HepG2 (cell line): ENCODE measurements around the gene USB1. TPM values are rescaled to one million over a fixed set of nuclear protein-coding genes. Genes with fewer than 3 reads are reported as not detected.

Source experiments
- HDAC1 ChIP-seq: sonication (generic); formaldehyde crosslinking; IDR thresholded peaks from 2 replicates; pipeline ENCODE4 v1.5.1; 2020; ENCODE audit warnings: mild to moderate bottlenecking, missing genetic modification reagents
- ISL2 ChIP-seq: sonication (generic); formaldehyde crosslinking; IDR thresholded peaks from 2 replicates; pipeline ENCODE4 v1.5.0; 2020; ENCODE audit warnings: missing genetic modification reagents
- NAIF1 ChIP-seq: sonication (generic); formaldehyde crosslinking; IDR thresholded peaks from 2 replicates; pipeline ENCODE4 v1.5.0; 2020; ENCODE audit warnings: mild to moderate bottlenecking, missing genetic modification reagents, borderline replicate concordance
- SP1 ChIP-seq, 2 experiments: fragments of 450-650 bp in 1 of 2; sonication (generic) in 1 of 2; formaldehyde crosslinking in 1 of 2; IDR thresholded peaks; 2 replicates each; pipeline versions ENCODE4 v1.4.0 to v1.6.1; 2016 to 2020; ENCODE audit warnings: missing genetic modification reagents in 1 of 2
- SRY ChIP-seq: sonication (generic); formaldehyde crosslinking; IDR thresholded peaks from 2 replicates; pipeline ENCODE4 v1.8.0; 2022; ENCODE audit warnings: mild to moderate bottlenecking, missing genetic modification reagents
- YEATS4 ChIP-seq: sonication (generic); formaldehyde crosslinking; IDR thresholded peaks from 2 replicates; pipeline ENCODE4 v1.4.0; 2020; ENCODE audit warnings: missing genetic modification reagents, borderline replicate concordance
- ZNF274 ChIP-seq: sonication (generic); formaldehyde crosslinking; IDR thresholded peaks from 2 replicates; pipeline ENCODE4 v1.5.1; 2020; ENCODE audit warnings: mild to moderate bottlenecking, missing genetic modification reagents
- ZNF33B ChIP-seq: sonication (generic); formaldehyde crosslinking; IDR thresholded peaks from 2 replicates; pipeline ENCODE4 v1.5.1; 2020; ENCODE audit warnings: mild to moderate bottlenecking, missing genetic modification reagents
- ZNF674 ChIP-seq: sonication (generic); formaldehyde crosslinking; IDR thresholded peaks from 2 replicates; pipeline ENCODE4 v1.5.0; 2020; ENCODE audit warnings: low read depth, mild to moderate bottlenecking, missing genetic modification reagents
- ZNF709 ChIP-seq: sonication (generic); formaldehyde crosslinking; IDR thresholded peaks from 2 replicates; pipeline ENCODE4 v1.5.0; 2020; ENCODE audit warnings: mild to moderate bottlenecking, missing genetic modification reagents
- ZSCAN21 ChIP-seq: sonication (generic); formaldehyde crosslinking; IDR thresholded peaks from 2 replicates; pipeline ENCODE4 v1.8.0; 2022; ENCODE audit warnings: mild to moderate bottlenecking, missing genetic modification reagents, moderate library complexity, borderline replicate concordance
- polyA plus RNA-seq, 8 experiments: library from polyadenylated mRNA; depleted of rRNA in 3 of 8; stranded (reverse) in 7 of 8; unstranded in 1 of 8; fragments of >200 nt; fragmentation: Illumina TruSeq in 4 of 8; extraction: Trizol in 4 of 8; gene quantifications; 2 replicates each; pipeline versions ENCODE4 v1.2.1 to v1.2.3, GENCODE V29; 2011 to 2016; ENCODE audit warnings: low read depth in 4 of 8, missing spikeins in 1 of 8, mixed read lengths in 1 of 8; ENCODE audit not compliant: insufficient read depth in 1 of 8
- total RNA-seq, 5 experiments: library from RNA; depleted of rRNA; stranded (reverse); fragments of >200 nt; fragmentation: Illumina TruSeq; extraction: Trizol; gene quantifications; 2 replicates each; pipeline ENCODE4 v1.2.3, GENCODE V29; 2016; ENCODE audit warnings: low read depth in 1 of 5
- TF ChIP-seq, protein P1 (sequence below): sonication (generic); formaldehyde crosslinking; IDR thresholded peaks from 2 replicates; pipeline ENCODE4 v1.5.0; 2020; ENCODE audit warnings: mild to moderate bottlenecking, missing genetic modification reagents, borderline replicate concordance
- TF ChIP-seq, protein P2 (sequence below): sonication (generic); formaldehyde crosslinking; IDR thresholded peaks from 2 replicates; pipeline ENCODE4 v1.4.0; 2020; ENCODE audit warnings: missing genetic modification reagents, borderline replicate concordance
- TF ChIP-seq, protein P3 (sequence below): sonication (generic); formaldehyde crosslinking; IDR thresholded peaks from 2 replicates; pipeline ENCODE4 v1.4.0; 2020; ENCODE audit warnings: missing genetic modification reagents
- TF ChIP-seq, protein P4 (sequence below): sonication (generic); formaldehyde crosslinking; conservative IDR thresholded peaks from 2 replicates; pipeline ENCODE4 v1.4.0; 2020; ENCODE audit warnings: missing genetic modification reagents

USB1 gene
- total and polyA plus RNA-seq, 2 of the 13 experiments (the other 11 are each of a cell fraction or from before 2014, with no cell fraction given): 16.7 to 65.4 TPM

DNA sequence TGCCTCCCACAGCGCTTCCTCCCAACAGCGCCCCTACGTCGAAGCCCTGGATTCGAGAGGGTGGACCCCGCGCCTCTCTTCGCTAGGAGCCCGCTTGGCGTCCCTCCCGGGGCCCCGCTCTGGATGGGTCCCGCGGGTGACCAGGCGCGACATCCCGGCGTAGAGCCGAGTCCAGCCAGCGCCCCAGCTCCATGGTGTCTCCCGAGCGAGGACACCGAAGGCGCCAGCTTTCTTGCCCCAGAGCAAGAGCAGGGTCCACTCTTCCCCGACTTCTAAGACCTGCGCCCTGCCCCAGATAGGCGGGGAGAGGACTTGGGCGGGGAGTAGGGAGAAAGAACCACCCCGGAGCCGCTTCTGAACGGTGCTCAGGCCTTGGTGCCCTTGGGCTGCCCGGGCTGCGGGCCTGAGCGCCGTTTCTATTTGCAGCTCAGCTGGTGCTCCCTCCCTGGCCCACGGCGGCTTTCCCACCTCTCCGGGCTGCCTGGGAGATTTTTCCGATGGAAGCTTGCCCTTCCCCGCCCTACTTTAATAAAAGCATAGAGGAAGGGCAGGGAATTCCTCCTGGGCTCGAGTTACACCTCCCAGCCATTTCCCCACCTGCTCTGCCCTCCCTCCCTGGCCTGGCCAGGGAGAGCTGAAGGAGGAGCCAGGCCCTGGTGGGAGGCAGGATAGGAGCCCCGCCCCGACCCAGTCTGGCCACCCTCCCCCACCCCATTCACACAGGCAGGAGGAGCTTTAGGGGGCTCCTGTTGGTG is 26.1 kb downstream of the USB1 start (continued):
- TF ChIP-seq, protein P1, sequence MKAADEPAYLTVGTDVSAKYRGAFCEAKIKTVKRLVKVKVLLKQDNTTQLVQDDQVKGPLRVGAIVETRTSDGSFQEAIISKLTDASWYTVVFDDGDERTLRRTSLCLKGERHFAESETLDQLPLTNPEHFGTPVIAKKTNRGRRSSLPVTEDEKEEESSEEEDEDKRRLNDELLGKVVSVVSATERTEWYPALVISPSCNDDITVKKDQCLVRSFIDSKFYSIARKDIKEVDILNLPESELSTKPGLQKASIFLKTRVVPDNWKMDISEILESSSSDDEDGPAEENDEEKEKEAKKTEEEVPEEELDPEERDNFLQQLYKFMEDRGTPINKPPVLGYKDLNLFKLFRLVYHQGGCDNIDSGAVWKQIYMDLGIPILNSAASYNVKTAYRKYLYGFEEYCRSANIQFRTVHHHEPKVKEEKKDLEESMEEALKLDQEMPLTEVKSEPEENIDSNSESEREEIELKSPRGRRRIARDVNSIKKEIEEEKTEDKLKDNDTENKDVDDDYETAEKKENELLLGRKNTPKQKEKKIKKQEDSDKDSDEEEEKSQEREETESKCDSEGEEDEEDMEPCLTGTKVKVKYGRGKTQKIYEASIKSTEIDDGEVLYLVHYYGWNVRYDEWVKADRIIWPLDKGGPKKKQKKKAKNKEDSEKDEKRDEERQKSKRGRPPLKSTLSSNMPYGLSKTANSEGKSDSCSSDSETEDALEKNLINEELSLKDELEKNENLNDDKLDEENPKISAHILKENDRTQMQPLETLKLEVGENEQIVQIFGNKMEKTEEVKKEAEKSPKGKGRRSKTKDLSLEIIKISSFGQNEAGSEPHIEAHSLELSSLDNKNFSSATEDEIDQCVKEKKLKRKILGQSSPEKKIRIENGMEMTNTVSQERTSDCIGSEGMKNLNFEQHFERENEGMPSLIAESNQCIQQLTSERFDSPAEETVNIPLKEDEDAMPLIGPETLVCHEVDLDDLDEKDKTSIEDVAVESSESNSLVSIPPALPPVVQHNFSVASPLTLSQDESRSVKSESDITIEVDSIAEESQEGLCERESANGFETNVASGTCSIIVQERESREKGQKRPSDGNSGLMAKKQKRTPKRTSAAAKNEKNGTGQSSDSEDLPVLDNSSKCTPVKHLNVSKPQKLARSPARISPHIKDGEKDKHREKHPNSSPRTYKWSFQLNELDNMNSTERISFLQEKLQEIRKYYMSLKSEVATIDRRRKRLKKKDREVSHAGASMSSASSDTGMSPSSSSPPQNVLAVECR (CRISPR knock-in tag): peak; percentile 13; the same call in 1 of the 2 replicates
- 0 out of 2 replicates have a peak, but pooled peaks have one; percentile 6 for TF ChIP-seq HDAC1 (CRISPR knock-in tag)
- TF ChIP-seq ZNF33B: 0 out of 2 replicates have a peak, but pooled peaks have one; percentile 24
- TF ChIP-seq ZNF674 (CRISPR knock-in tag): 0 out of 2 replicates have a peak, but pooled peaks have one; percentile 56
- TF ChIP-seq, protein P2, sequence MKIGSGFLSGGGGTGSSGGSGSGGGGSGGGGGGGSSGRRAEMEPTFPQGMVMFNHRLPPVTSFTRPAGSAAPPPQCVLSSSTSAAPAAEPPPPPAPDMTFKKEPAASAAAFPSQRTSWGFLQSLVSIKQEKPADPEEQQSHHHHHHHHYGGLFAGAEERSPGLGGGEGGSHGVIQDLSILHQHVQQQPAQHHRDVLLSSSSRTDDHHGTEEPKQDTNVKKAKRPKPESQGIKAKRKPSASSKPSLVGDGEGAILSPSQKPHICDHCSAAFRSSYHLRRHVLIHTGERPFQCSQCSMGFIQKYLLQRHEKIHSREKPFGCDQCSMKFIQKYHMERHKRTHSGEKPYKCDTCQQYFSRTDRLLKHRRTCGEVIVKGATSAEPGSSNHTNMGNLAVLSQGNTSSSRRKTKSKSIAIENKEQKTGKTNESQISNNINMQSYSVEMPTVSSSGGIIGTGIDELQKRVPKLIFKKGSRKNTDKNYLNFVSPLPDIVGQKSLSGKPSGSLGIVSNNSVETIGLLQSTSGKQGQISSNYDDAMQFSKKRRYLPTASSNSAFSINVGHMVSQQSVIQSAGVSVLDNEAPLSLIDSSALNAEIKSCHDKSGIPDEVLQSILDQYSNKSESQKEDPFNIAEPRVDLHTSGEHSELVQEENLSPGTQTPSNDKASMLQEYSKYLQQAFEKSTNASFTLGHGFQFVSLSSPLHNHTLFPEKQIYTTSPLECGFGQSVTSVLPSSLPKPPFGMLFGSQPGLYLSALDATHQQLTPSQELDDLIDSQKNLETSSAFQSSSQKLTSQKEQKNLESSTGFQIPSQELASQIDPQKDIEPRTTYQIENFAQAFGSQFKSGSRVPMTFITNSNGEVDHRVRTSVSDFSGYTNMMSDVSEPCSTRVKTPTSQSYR (CRISPR knock-in tag): peak; percentile 65; the same call in 1 of the 2 replicates
- TF ChIP-seq, protein P3, sequence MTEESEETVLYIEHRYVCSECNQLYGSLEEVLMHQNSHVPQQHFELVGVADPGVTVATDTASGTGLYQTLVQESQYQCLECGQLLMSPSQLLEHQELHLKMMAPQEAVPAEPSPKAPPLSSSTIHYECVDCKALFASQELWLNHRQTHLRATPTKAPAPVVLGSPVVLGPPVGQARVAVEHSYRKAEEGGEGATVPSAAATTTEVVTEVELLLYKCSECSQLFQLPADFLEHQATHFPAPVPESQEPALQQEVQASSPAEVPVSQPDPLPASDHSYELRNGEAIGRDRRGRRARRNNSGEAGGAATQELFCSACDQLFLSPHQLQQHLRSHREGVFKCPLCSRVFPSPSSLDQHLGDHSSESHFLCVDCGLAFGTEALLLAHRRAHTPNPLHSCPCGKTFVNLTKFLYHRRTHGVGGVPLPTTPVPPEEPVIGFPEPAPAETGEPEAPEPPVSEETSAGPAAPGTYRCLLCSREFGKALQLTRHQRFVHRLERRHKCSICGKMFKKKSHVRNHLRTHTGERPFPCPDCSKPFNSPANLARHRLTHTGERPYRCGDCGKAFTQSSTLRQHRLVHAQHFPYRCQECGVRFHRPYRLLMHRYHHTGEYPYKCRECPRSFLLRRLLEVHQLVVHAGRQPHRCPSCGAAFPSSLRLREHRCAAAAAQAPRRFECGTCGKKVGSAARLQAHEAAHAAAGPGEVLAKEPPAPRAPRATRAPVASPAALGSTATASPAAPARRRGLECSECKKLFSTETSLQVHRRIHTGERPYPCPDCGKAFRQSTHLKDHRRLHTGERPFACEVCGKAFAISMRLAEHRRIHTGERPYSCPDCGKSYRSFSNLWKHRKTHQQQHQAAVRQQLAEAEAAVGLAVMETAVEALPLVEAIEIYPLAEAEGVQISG (CRISPR knock-in tag): peak; percentile 43; the same call in 1 of the 2 replicates
- TF ChIP-seq ZNF709 (CRISPR knock-in tag): peak; percentile 51; the same call in 1 of the 2 replicates
- TF ChIP-seq SRY (CRISPR knock-in tag): 0 out of 2 replicates have a peak, but pooled peaks have one; percentile 52
- TF ChIP-seq NAIF1 (CRISPR knock-in tag): peak; percentile 67; the same call in 1 of the 2 replicates
- TF ChIP-seq ZSCAN21 (CRISPR knock-in tag): 0 out of 2 replicates have a peak, but pooled peaks have one; percentile 26
- TF ChIP-seq ZNF274: 0 out of 2 replicates have a peak, but pooled peaks have one; percentile 7
- 0 out of 2 replicates have a peak, but pooled peaks have one; percentile 18 for TF ChIP-seq ISL2 (CRISPR knock-in tag)
- 0 out of 2 replicates have a peak, but pooled peaks have one; percentile 29 for TF ChIP-seq YEATS4 (CRISPR knock-in tag)
- TF ChIP-seq, protein P4, sequence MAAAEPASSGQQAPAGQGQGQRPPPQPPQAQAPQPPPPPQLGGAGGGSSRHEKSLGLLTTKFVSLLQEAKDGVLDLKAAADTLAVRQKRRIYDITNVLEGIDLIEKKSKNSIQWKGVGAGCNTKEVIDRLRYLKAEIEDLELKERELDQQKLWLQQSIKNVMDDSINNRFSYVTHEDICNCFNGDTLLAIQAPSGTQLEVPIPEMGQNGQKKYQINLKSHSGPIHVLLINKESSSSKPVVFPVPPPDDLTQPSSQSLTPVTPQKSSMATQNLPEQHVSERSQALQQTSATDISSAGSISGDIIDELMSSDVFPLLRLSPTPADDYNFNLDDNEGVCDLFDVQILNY: no peak
- no peak for TF ChIP-seq SP1 (IDR thresholded peaks at IDR 0.05)
- TF ChIP-seq SP1 (CRISPR knock-in tag; IDR thresholded peaks at IDR 0.05): peak; percentile 5; the same call in 1 of the 2 replicates
